Measurements from ENCODE around the gene SPATA4.
"Not testable (repeated sequence)": the region's sequence is repeated elsewhere in the genome, so short reads cannot be mapped to it uniquely, and the experiment has no call there.

DNA sequence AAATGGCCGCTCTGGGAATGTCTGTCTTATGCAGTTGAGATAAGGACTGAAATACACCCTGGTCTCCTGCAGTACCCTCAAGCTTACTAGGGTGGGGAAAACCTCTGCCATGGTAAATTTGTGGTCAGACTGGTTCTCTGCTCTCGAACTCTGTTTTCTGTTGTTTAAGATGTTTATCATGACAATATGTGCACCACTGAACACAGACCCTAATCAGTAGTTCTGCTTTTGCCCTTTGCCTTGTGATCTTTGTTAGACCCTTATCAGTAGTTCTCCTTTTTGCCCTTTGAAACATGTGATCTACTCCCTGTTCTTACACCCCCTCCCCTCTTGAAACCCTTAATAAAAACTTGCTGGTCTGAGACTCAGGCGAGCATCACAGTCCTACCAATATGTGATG is 17.0 kb upstream of the SPATA4 start:
- TF ChIP-seq, protein P1, sequence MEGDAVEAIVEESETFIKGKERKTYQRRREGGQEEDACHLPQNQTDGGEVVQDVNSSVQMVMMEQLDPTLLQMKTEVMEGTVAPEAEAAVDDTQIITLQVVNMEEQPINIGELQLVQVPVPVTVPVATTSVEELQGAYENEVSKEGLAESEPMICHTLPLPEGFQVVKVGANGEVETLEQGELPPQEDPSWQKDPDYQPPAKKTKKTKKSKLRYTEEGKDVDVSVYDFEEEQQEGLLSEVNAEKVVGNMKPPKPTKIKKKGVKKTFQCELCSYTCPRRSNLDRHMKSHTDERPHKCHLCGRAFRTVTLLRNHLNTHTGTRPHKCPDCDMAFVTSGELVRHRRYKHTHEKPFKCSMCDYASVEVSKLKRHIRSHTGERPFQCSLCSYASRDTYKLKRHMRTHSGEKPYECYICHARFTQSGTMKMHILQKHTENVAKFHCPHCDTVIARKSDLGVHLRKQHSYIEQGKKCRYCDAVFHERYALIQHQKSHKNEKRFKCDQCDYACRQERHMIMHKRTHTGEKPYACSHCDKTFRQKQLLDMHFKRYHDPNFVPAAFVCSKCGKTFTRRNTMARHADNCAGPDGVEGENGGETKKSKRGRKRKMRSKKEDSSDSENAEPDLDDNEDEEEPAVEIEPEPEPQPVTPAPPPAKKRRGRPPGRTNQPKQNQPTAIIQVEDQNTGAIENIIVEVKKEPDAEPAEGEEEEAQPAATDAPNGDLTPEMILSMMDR (IDR thresholded peaks at IDR 0.05; ENCODE audit: poor library complexity): not testable (repeated sequence)
- not testable (repeated sequence) for TF ChIP-seq EZH2 (IDR thresholded peaks at IDR 0.05; ENCODE audit: borderline replicate concordance); EZH2phosphoT487 (IDR thresholded peaks at IDR 0.05; ENCODE audit: low read depth, severe bottlenecking, unreplicated experiment)

Measured in hepatocyte (in vitro differentiated cells).